HCT116 (cell line): ENCODE results near the gene GFAP.

ENCODE experiments used
- ATF3 ChIP-seq: IDR thresholded peaks from 2 replicates; pipeline ENCODE4 v1.6.1; 2012
- CTCF ChIP-seq, 3 experiments: fragments of 200-600 bp in 1 of 3; sonication (generic) in 1 of 3; IDR thresholded peaks in 2 of 3; conservative IDR thresholded peaks in 1 of 3; 2 replicates each; pipeline ENCODE4 v1.5.1; 2012 to 2017; ENCODE audit warnings: low read depth in 2 of 3, low read length in 2 of 3, antibody characterized with exemption in 1 of 3, borderline replicate concordance in 1 of 3, control low read depth in 1 of 3, mild to moderate bottlenecking in 1 of 3, mixed read lengths in 1 of 3, mixed run types in 1 of 3, moderate library complexity in 1 of 3; ENCODE audit not compliant: insufficient read depth in 1 of 3
- MAX ChIP-seq: IDR thresholded peaks from 2 replicates; pipeline ENCODE4 v1.6.1; 2012
- POLR2A ChIP-seq: IDR thresholded peaks from 2 replicates; pipeline ENCODE4 v1.7.0; 2011; ENCODE audit warnings: borderline replicate concordance; ENCODE audit not compliant: insufficient read depth, insufficient read length; ENCODE audit errors: extremely low read depth
- RAD21 ChIP-seq: IDR thresholded peaks from 2 replicates; pipeline ENCODE4 v1.6.1; 2012; ENCODE audit warnings: low read depth, mild to moderate bottlenecking
- SIN3A ChIP-seq: IDR thresholded peaks from 2 replicates; pipeline ENCODE4 v1.6.1; 2012; ENCODE audit warnings: low read depth
- TCF7L2 ChIP-seq: IDR thresholded peaks from 2 replicates; pipeline ENCODE4 v1.7.0; 2011; ENCODE audit warnings: borderline replicate concordance, inconsistent platforms; ENCODE audit not compliant: insufficient read depth, insufficient read length; ENCODE audit errors: extremely low read depth
- ZFX ChIP-seq: fragments of 450-650 bp; IDR thresholded peaks from 2 replicates; pipeline ENCODE4 v1.6.1; 2017

- TF ChIP-seq CTCF (IDR thresholded peaks at IDR 0.05 in 2 of 3, conservative IDR thresholded peaks at IDR 0.05 in 1 of 3; ENCODE audit: borderline replicate concordance in 1 of 3, insufficient read depth in 1 of 3, low read depth in 2 of 3, low read length in 2 of 3) (no peak), TCF7L2 (no peak), POLR2A (no peak), MAX (no peak), RAD21 (no peak), ATF3 (no peak), ZFX (no peak), SIN3A (no peak)
These were observed 14.4 kb downstream of the GFAP start for GRCh38 chr17:44900894-44901293.
